PFSK-1 (cell line): ENCODE results near the gene MAN2B1.

Experiments used
- FOXP2 ChIP-seq: optimal IDR thresholded peaks from 2 replicates; pipeline ENCODE3; 2011; ENCODE audit warnings: borderline replicate concordance, control low read depth, inconsistent platforms; ENCODE audit not compliant: insufficient read depth; ENCODE audit errors: extremely low read length, extremely low read depth
- POLR2AphosphoS5 ChIP-seq: IDR thresholded peaks from 2 replicates; pipeline ENCODE4 v1.6.1; 2012; ENCODE audit warnings: low read depth, mild to moderate bottlenecking, control low read depth, low read length, moderate library complexity
- REST ChIP-seq, 2 experiments: IDR thresholded peaks; 2 replicates each; pipeline versions ENCODE4 v1.6.1 to v1.8.0; 2011 to 2012; ENCODE audit warnings: low read depth in 2 of 2, low read length in 2 of 2, control low read depth in 1 of 2, inconsistent platforms in 1 of 2, mild to moderate bottlenecking in 1 of 2, moderate library complexity in 1 of 2; ENCODE audit not compliant: insufficient read depth in 1 of 2
- SIN3A ChIP-seq: IDR thresholded peaks from 2 replicates; pipeline ENCODE4 v1.6.1; 2012; ENCODE audit warnings: mild to moderate bottlenecking, low read length, moderate library complexity, borderline replicate concordance; ENCODE audit not compliant: insufficient read depth
- TAF1 ChIP-seq: IDR thresholded peaks from 2 replicates; pipeline ENCODE4 v1.6.1; 2012; ENCODE audit warnings: low read length, control low read depth, borderline replicate concordance; ENCODE audit not compliant: insufficient read depth

The MAN2B1 gene

GRCh38 chr19:12687496-12688196 is 21.1 kb upstream of the MAN2B1 start, which contains the start of gene GNG14:
Gene GNG14, plus strand, starts transcription at chr19:12687998. Its CDS starts 51 bp downstream, at chr19:12688049.
- no peak for TF ChIP-seq POLR2AphosphoS5
- no peak for TF ChIP-seq FOXP2
- no peak for TF ChIP-seq REST (IDR thresholded peaks at IDR 0.05; ENCODE audit: insufficient read depth in 1 of 2, low read depth in 2 of 2, low read length in 2 of 2)
- no peak for TF ChIP-seq TAF1

- no peak for TF ChIP-seq SIN3A
- no peak for TF ChIP-seq FOXP2
- no peak for TF ChIP-seq POLR2AphosphoS5
- TF ChIP-seq TAF1: no peak
- no peak for TF ChIP-seq REST (IDR thresholded peaks at IDR 0.05; ENCODE audit: insufficient read depth in 1 of 2, low read depth in 2 of 2, low read length in 2 of 2)
Measured at GRCh38 chr19:12685831-12686230, 19.3 kb upstream of the MAN2B1 start.

- no peak for TF ChIP-seq SIN3A
- TF ChIP-seq REST (IDR thresholded peaks at IDR 0.05; ENCODE audit: insufficient read depth in 1 of 2, low read depth in 2 of 2, low read length in 2 of 2): 0 out of 4 replicates have a peak, but pooled peaks of 1 of the 2 experiments have one; percentile 15
- TF ChIP-seq POLR2AphosphoS5: peak; percentile 84
- TF ChIP-seq FOXP2: peak; percentile 35
- TF ChIP-seq TAF1: 0 out of 2 replicates have a peak, but pooled peaks have one; percentile 9
Measured at GRCh38 chr19:12681074-12681987, 14.8 kb upstream of the MAN2B1 start, which contains the start of gene DHPS. Gene DHPS, minus strand, starts transcription at chr19:12681880. Its CDS starts 114 bp downstream, at chr19:12681766.

- TF ChIP-seq SIN3A: no peak
Measured at GRCh38 chr19:12680034-12680433, 13.5 kb upstream of the MAN2B1 start.

GRCh38 chr19:12676928-12677327 is 10.4 kb upstream of the MAN2B1 start:
- TF ChIP-seq SIN3A (no peak), POLR2AphosphoS5 (no peak), FOXP2 (no peak), TAF1 (no peak), REST (IDR thresholded peaks at IDR 0.05; ENCODE audit: insufficient read depth in 1 of 2, low read depth in 2 of 2, low read length in 2 of 2) (no peak)
